GM11168 (cell line): ENCODE measurements around the gene ATP2B2.

ENCODE experiments used
- in situ Hi-C: fragments of 300-500 bp; cut with MboI; formaldehyde crosslinking; loops from one replicate; pipeline ENCODE4 v1.12.0; 2022; ENCODE audit warnings: low sequenced_read_pairs; ENCODE audit not compliant: unreplicated experiment

ATP2B2 gene

DNA sequence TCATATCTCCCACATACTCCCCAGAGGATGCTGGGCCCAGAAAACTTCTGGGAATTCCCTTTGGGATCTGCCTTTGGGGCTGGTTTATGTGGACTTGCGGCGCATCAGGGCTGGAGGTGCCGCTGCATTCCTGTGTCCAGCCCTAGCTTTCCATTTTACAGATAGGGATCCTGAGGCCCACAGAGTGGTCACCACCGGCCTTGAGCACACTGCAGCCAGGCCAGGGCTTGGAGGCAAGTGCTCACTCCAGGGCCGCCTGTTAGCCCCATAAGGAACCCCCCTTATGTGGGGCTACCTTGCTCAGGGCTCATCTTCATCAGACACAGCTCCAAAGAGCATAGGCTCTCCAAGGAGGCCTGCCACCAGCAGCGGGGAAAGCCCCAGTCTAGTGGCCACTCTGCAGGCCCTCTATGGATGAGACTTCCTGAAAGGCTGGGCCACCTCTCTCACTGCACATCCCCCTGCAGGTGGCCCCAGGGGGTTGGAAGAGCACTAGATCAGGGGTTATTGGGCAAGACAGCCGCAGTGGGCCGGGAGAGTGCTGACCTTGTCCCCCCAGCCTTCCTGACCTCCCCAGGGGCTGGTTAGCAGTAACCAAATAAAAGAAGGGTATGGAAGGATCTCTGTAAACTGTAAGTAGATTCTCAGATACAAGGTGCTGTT is 9.2 kb upstream of the ATP2B2 start:
- in situ Hi-C loops = loop anchor here (10.0 kb wide), 1 partner anchor 110 kb away; no protein-coding TSS in a partner anchor

DNA sequence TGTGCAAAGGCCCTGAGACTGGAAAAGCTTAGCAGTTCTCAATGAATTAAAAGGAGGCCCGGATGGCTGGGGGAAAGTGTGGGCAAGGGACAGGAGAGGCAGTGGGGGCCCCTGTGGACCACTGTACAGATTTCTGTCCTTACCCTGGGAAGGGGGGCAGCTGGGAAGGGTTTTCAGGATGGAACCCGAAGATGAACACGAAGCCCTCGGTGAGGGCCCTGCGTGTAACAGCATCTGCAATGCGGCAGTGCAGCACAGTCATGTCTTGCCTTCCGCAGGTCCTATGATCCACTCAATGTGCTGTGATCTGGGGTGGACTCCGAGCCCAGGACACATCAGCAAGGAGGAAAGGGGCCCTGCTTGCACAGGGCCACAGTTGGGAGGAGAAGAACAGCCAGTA is 7.9 kb upstream of the ATP2B2 start:
- in situ Hi-C loops = loop anchor here (10.0 kb wide), 1 partner anchor 111 kb away; no protein-coding TSS in a partner anchor

DNA sequence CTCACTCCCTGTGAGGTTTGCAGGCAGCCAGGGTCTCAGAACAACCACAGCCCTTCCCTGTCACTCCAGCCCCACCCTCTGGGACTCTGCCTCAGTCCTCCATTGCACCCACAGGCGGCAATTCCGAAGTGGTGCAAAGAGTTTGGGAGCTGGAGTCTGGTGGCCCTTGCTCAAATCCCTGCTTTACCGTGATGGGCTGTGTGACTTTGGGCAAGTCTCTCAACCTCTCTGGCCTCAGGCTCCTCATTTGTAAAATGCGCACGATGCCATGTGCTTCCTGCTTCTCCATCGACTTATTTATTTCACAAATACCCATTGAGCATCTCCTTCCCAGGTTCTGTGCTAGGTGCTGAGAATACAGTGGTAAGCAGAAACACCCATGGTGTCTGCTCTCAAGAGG is 7.3 kb upstream of the ATP2B2 start:
- in situ Hi-C loops = loop anchor here (10.0 kb wide), 1 partner anchor 112 kb away; no protein-coding TSS in a partner anchor

DNA sequence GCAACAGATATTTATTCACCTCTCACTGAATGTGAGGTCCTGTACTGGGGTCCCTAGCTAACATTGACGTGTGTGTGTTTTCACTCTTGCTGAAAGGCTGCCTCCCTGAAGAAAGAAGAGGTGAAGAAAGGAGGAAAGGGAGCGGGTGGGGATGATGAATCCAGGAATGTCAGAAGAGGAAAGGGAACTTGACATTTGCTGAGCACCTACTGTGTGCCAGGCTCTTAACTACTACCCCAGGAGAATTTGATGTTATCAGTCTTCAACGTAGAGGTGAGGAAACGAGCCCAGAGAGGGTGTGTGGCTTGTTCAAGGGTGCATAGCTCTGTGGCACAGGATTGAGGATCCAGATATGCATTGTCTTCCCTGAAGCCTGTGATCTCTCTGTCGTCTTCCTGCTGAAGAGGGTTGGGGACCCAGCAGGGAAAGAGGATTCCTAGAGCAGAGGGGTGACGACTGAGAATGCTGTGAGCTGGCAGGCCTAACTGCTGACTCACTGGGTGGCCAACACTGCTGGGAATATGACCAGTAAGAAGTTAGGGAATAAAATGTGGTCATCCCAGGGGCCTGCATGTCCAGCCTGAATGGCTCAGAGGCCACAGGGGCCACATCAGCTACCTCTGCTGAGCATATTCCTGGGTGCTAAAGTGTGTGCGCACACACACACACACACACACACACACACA is 6.6 kb upstream of the ATP2B2 start:
- in situ Hi-C loops = loop anchor here (10.0 kb wide), 1 partner anchor 113 kb away; no protein-coding TSS in a partner anchor

DNA sequence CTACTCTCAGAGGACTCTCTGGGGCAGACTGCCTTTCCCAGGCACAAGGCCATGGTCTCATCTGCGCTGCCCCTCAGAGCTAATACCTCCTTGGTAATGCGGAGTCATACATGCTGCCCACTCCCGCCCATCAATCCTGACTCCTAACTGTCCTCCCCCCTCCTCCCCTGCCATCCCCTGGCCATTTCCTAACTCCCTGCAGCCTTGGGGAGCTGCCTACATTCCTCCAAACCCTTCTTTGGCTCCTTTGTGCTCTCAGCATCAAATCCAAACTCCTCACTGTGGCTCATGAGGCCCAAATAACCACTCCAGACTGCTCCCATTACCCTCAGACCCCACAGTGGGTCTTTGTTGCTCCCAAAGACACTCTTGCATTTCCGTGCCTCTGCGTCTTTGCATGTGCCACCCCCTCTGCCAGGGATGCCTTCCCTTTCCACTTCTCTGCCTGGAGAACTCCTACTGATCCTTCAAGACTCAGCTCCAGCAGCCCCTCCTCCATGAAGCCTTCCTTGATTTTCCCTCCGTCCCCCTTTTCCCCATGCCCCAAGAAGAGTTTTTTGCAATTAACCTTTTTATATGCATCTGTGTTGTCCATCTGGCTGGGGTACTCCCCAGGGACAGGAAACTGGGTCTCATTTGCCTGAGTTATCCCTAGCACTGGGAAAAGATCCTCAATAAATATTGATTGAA is 5.5 kb upstream of the ATP2B2 start:
- in situ Hi-C loops = loop anchor here (10.0 kb wide), 1 partner anchor 114 kb away; no protein-coding TSS in a partner anchor

DNA sequence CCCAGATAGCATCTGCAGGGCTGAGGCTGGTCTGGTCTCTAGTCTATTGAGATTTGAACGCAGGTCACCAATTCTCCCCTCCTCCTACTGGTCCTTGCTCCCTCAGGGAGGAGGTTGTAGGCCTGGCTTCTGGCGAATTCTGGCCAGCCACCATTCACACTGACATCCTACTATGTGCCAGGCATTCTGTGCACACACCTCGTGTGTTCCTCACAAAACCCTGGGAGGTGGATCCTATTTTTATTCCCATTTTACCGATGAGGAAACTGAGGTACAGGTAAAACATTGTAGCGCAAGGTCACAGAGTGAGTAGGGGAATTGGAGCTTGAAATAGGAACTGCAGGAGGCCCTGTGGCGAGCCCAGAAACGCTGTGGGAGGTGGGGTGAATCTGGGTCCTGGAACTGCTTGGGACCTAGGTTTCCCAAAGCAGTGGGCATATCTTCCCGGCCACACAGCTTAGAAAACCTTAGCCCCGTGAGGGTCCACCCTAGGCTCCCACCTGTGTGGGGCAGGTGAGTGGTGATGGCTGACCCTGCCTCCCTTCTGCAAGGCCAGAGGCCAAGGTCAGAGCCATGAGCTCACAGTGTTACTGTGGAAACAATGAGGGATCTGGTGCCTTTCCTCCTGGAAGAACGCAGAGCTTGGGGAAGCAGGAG is 4.8 kb upstream of the ATP2B2 start:
- in situ Hi-C loops = loop anchor here (10.0 kb wide), 1 partner anchor 115 kb away; no protein-coding TSS in a partner anchor

DNA sequence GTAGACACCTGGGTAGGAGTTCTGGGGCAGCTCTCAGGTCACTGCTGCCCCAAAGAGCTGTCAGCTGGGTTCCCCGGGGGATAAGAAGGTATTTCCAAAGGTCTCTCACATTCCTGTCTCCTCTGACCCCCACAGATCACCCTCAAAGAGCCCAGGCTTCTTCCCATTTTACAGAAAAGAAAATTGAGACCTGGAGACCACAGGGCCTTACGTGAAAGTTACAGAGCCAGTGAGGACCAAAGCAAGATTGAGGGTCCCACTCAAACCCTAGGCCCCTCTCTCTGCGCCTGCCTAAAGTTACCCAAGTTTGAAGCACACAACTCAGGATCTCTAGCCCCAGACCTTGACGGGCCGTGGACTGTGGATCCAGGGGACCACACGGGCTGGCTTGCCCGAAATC is 3.9 kb upstream of the ATP2B2 start:
- in situ Hi-C loops = no loop called here

DNA sequence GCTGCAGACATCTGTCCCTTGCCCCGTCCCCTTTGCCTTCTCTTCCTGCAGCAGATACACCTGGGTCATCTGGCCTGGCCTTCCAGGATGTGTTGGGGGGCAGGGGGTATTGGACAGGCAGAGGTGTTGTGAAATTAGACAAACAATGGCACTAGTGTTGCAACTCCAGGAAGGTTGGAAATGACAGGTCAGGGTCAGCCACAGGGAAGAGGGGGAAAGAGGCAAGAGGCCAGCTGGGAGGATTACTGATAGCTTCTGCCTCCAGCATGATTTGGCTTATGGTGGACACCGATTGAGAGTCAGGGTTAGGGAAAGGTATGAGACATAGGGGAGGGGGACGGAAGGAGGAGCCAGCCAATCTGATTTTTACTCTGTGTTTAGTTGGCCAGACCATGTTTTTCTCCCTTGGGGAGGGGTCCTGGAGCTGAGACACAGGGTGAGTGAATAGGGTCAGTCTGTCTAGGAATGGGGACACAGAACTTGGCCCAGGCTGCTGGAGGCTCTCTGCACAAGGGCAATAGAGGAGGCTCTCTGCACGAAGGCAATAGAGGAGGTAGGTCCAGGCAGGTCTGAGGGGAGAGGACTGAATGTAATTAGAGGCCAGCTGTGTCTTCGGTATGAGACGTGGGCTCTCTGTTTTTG is 3.4 kb upstream of the ATP2B2 start:
- in situ Hi-C loops = no loop called here

DNA sequence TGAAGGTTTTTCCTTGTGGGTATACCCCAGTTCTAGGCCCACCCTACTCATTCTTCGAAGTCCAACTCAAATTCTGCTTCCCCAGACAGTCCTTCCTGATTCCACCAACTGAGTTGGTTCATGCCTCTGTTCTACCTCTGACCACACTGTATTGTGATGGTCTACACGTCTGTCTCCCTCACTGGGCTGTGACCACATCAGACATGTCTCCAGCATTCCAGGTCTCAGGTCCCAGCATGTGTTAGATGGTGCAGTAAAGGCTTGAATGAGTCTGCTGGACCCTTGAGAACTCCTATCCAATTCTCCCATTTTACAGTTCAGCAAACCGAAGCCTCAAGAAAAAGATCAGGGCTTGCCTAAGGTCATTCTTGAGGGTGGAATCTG is 2.8 kb upstream of the ATP2B2 start:
- in situ Hi-C loops = no loop called here

DNA sequence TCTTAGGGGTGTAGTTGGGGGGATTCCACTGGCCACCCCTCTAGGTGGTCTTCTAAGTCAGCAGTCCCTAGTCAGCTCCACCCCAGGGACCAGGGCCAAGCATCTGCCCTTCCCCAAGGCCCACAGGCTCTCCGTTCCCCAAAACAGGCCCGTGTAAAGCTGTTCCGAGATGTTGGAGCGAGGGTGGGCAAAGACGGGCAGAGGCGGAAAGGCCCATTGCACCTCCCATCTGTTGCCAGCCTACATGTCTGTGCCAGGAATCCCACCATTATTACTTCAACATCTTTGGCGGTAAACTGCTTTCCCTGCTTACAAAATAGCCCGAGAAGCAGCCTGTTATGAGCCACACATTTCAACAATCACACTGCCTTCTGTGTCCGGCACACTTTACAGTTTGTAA is 1.9 kb upstream of the ATP2B2 start:
- in situ Hi-C loops = no loop called here

DNA sequence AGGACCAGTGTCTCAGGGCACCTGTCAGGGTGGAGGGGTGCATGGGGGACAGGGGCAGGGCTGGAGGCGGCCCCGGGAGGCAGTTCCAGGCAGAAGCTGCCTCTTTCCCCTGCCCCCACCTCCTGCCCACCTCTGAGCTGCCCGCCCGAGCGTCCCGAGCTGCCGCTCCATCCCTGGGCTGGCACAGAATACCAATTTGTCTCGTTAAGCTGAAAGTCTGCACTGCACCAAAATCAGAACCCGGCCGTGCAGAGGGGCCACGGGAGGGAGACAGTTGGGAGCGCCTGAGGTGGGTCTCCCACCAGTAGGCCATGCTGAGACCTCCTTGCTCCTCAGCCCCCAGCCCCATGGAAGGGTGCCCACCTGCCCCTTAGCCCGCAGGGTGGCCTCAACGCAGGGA is 1.3 kb upstream of the ATP2B2 start:
- in situ Hi-C loops = no loop called here

DNA sequence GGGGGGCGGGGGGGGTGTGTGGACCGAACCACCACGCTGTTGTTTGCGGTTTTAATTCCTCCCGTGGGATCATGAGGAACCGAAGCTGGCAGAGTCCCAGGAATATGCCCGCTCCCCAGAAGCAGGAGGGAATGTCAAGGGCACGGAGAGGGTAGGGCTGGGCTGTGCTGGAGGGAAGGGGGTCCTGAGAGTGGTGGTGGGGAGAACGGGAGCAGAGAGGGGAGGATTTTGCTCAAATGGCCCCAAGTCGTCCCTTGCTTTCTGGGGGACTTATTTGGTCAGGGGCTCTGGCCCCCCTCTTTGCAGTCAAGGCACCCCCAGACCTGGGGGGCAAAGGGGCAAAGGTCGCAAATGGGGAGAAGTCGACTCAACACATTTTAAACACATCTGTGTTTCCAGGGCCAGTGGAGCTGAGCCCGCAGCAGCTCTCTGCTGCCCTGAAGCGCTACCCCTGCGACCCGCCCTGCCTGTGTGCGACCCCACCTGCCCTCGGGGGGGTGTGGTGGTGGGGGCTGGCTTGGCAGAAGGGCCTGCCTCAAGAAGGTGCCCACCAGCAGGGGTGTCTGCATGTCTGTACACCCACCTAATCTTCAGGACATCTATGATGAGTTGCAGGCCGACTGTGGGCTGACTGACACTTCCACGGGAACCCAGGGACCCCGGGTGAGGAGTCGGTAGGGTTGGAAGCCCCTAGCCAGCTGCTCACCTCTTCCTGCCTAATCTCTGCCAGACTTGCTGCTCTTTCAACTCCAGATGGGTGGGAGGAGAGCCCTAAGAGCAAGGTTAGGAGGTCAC is 602 bp upstream of the ATP2B2 start:
- in situ Hi-C loops = no loop called here

DNA sequence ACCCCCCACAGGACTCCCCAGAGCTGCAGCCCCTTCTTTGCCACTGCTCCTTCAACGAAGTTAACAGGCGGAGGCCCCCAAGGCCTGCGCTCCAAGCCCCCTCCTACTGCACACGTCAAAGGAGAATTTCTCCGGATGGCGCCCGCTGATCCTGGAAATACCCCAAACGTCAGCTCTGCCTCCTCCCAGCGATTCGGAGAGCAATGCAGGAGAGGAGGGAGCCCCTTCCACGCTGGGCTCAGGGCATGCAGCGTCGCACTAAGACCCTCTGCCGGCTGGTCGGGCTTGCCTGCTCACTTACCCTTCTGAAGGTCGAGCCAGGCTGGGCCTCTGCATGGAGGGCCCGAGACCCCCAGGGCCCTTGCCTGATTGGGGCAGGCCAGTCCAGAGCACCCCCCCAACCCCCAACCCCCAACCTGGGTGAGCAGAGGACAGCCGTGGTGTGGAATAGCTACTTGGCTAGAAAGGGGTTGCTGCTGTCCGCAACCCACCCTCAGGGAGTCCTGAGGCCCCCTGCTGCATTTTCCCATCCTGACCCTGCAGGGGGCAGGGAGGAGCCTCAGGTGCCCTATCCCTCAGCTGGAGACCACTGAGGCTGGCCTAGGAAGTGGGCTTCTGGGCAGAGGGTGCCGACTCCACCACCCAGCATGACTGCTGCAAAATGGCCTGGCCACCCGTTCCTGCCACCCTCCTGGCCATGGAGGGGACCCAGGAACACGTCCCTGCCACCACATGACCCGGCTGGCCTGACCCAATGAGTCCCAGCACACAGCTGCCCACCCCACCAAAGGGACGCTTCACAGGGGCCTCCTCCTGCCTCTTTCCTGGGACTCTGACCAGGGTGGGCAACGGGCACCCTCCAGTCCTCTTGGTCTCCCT is 976 bp downstream of the ATP2B2 start:
- in situ Hi-C loops = no loop called here

DNA sequence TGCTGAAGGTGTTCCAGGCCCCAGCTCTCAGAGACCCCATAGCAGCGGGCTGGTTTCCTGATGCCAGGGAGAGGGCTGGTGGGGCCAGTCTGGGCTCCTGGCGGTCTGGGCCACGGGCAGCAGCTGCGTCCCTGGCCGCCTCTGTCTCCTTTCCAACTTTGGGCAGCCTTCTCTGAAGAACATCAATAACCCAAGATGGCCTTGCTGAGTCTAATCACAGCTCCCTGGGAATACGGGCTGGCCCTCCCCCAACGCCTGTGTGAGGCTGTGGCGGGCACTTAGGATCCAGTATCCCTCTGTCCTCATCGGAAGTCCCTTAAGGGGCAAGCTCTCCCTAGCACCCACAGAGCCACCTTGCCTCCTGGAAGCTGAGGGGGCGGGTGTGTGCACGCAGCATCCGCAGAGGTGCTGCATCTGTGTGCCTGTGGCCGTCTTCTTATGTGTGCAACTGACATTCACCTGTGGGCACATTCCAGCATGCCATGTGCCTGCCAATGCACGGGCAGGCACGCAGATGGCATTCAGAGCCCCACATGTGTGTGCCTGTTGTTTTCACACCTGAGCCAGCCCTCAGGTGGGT is 2.1 kb downstream of the ATP2B2 start:
- in situ Hi-C loops = no loop called here

DNA sequence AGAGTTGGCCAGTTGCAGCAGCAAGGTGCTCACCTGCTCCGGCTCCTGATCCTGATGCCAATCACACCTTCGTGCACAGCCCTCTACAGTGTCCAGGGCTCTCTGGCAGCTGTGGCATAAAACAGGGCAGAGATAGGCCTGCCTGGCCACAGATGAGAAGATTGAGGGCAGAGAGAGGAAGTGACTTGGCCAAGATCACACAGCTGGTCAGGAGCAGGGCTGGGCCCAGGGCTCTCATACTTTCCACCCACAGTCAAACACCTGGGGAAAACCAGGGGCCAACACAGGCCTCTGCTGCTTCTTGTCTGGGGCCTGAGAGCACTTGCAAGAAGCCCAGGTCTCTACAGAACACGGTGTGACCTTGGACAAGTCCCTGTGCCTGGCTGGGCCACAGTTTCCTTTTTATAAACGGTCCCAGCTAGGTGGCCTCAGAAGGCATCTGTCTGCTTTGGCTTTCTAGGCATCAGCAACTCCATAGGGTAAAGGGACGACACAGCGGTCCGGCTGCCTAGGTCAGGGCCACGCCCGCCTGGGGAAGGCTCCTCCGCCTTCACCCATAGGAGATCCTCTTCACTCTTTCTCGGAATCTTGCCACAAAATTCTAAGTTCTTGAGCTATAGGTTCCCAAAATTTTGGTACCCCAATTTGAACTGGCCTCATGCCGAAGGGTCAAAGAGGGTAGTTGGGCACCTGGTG is 3.1 kb downstream of the ATP2B2 start:
- in situ Hi-C loops = no loop called here

DNA sequence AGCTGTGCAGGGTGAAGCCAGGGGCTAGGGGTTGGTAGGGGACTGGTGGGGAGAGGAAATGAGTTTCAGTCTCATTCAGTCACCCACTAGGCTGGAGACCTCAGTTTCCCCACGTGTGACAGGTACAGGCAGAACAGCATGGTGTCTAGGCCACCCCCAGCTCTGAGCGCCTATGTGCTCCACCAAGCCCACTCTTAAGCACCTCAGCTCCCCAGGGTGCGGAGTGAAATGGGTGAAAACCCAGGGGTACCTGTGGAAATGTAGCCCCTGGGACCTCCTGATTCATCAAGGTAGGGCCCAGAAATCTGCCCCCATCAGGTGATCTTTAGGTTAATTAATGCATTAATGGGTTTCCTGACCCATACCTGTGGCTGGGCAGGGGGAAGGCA is 3.7 kb downstream of the ATP2B2 start:
- in situ Hi-C loops = no loop called here
